Spinal cord (tissue), 10 donors: Measurements from ENCODE around the gene IPO8. TPM values are rescaled to one million over a fixed set of nuclear protein-coding genes. Genes with fewer than 3 reads are reported as not detected.
"Not testable (repeated sequence)": the region's sequence is repeated elsewhere in the genome, so short reads cannot be mapped to it uniquely, and the experiment has no call there.

Experiments used
- DNase-seq, 6 donors: peaks; one replicate each; pipeline versions ENCODE4 v3.0.0 to v3.0.0-alpha.2; 2013 to 2015; ENCODE audit warnings: low spot score in 6 of 6, low read depth in 4 of 6
- H3K27ac ChIP-seq: one replicate; pipeline ENCODE4 v1.5.1; 2013; ENCODE audit warnings: low read depth, low read length, control low read depth
- H3K27me3 ChIP-seq: one replicate; pipeline ENCODE4 v1.6.1; 2013; ENCODE audit warnings: low read length; ENCODE audit not compliant: control insufficient read depth, insufficient read depth
- H3K36me3 ChIP-seq: one replicate; pipeline ENCODE4 v1.6.1; 2013; ENCODE audit warnings: low read length; ENCODE audit not compliant: control insufficient read depth, insufficient read depth
- H3K4me1 ChIP-seq: one replicate; pipeline ENCODE4 v1.6.1; 2013; ENCODE audit warnings: low read length; ENCODE audit not compliant: control insufficient read depth, insufficient read depth
- H3K4me3 ChIP-seq: one replicate; pipeline ENCODE4 v1.5.1; 2013; ENCODE audit warnings: low read depth, low read length, control low read depth
- H3K9me3 ChIP-seq: one replicate; pipeline ENCODE4 v1.6.1; 2013; ENCODE audit warnings: low read length; ENCODE audit not compliant: control insufficient read depth, insufficient read depth
- WGBS: methylation state at CpG from one replicate; pipeline ENCODE4 v1.1.5; 2013; ENCODE audit warnings: missing lambda C conversion rate; ENCODE audit not compliant: insufficient coverage; 5-methylcytosine and 5-hydroxymethylcytosine counted together
- polyA plus RNA-seq, 2 donors: library from polyadenylated mRNA; unstranded; fragments of 120-200 nt; gene quantifications; one replicate each; pipeline ENCODE4 v1.2.1, GENCODE V29; 2013; ENCODE audit not compliant: insufficient read length in 2 of 2
- total RNA-seq, 2 donors: library from RNA; depleted of rRNA in 1 of 2; stranded (reverse); fragments of 120-200 nt in 1 of 2; fragments of >200 nt in 1 of 2; gene quantifications; one replicate each; pipeline versions ENCODE4 v1.2.3 to v1.2.4, GENCODE V29; 2013 to 2014
- donor health status: healthy.

IPO8 gene
- total and polyA plus RNA-seq, 4 donors = 32.4 to 61.5 (median 36.4) TPM

- H3K27me3 ChIP-seq = no peaks in the 10 kb centered on the region
- DNase-seq = no peak
- no peaks in the 10 kb centered on the region for H3K9me3 ChIP-seq
- WGBS = 100% methylated on average over 1 of the region's 5 CpGs
- H3K27ac ChIP-seq = no peak overlapping the region
- H3K4me3 ChIP-seq = no peak overlapping the region
- H3K36me3 ChIP-seq = no peaks in the 10 kb centered on the region
- H3K4me1 ChIP-seq = no peaks in the 10 kb centered on the region
Measured at GRCh38 chr12:30595742-30596141, 99.9 kb downstream of the IPO8 start.

- Histone ChIP-seq H3K27me3 (no peaks in the 10 kb centered on the region), H3K4me3 (no peak overlapping the region), H3K27ac (no peak overlapping the region), H3K36me3 (no peaks in the 10 kb centered on the region), H3K4me1 (no peaks in the 10 kb centered on the region), H3K9me3 (no peaks in the 10 kb centered on the region)
- WGBS = 100% methylated on average over 1 of the region's 1 CpG
- no peak for DNase-seq
Measured at GRCh38 chr12:30594509-30594908, 101.2 kb downstream of the IPO8 start.

DNA sequence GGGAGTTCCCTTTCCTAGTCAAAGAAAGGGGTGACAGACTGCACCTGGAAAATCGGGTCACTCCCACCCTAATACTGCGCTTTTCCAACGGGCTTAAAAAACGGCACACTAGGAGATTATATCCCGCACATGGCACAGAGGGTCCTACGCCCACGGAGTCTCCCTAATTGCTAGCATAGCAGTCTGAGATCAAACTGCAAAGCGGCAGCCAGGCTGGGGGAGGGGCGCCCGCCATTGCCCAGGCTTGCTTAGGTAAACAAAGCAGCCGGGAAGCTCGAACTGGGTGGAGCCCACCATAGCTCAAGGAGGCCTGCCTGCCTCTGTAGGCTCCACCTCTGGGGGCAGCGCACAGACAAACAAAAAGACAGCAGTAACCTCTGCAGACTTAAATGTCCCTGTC, 107.1 kb downstream of the IPO8 start:
- WGBS = 88% methylated on average over 6 of the region's 13 CpGs
- not testable (repeated sequence) for H3K9me3 ChIP-seq, H3K27me3 ChIP-seq, H3K36me3 ChIP-seq, DNase-seq, H3K4me3 ChIP-seq, H3K27ac ChIP-seq, H3K4me1 ChIP-seq

GRCh38 chr12:30587782-30588181, 107.9 kb downstream of the IPO8 start:
- H3K9me3 ChIP-seq = no peaks in the 10 kb centered on the region
- H3K4me1 ChIP-seq = no peaks in the 10 kb centered on the region
- DNase-seq = no peak
- H3K36me3 ChIP-seq = no peaks in the 10 kb centered on the region
- H3K27ac ChIP-seq = no peak overlapping the region
- no CpG with 5 or more reads among the region's 1 CpG for WGBS
- H3K27me3 ChIP-seq = no peaks in the 10 kb centered on the region
- no peak overlapping the region for H3K4me3 ChIP-seq

DNA sequence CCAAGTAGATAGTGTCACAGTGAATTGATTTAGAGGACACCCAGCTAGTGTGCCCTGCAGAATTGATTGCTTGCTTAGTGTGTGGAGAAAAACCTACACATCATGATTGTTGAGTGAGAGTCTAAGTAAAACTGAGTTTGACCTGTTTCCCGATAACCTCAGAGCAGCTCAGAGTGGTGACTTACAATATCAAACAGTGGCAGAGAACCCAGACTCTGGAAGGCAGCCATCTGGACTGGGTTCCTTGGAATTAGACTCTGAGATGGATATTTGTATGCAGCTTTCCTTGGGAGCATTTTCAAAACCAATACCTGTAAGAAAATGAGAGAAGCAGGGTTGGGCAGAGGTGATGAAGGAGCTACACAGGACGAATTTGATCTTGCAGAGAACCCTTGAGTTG, 109.8 kb downstream of the IPO8 start:
- H3K4me1 ChIP-seq = no peaks in the 10 kb centered on the region
- no peaks in the 10 kb centered on the region for H3K9me3 ChIP-seq
- 73% methylated on average over 1 of the region's 2 CpGs for WGBS
- H3K27ac ChIP-seq = no peak overlapping the region
- no peaks in the 10 kb centered on the region for H3K36me3 ChIP-seq
- H3K27me3 ChIP-seq = no peaks in the 10 kb centered on the region
- no peak for DNase-seq
- H3K4me3 ChIP-seq = no peak overlapping the region

GRCh38 chr12:30582943-30583342, 112.7 kb downstream of the IPO8 start:
- Histone ChIP-seq H3K4me3 (no peak overlapping the region), H3K36me3 (no peaks in the 10 kb centered on the region), H3K9me3 (no peaks in the 10 kb centered on the region), H3K4me1 (no peaks in the 10 kb centered on the region), H3K27ac (no peak overlapping the region), H3K27me3 (no peaks in the 10 kb centered on the region)
- no peak for DNase-seq
- WGBS = no CpG with 5 or more reads among the region's 1 CpG

GRCh38 chr12:30580344-30580743, 115.3 kb downstream of the IPO8 start:
- H3K4me3 ChIP-seq = no peak overlapping the region
- 58% methylated on average over 1 of the region's 2 CpGs for WGBS
- no peaks in the 10 kb centered on the region for H3K4me1 ChIP-seq
- no peaks in the 10 kb centered on the region for H3K36me3 ChIP-seq
- H3K27ac ChIP-seq = no peak overlapping the region
- no peaks in the 10 kb centered on the region for H3K9me3 ChIP-seq
- peak in 2 of 6 donors; percentile 15 to 19 for DNase-seq
- H3K27me3 ChIP-seq = no peaks in the 10 kb centered on the region

Other genes with a start within 250 kb of the IPO8 start
- 10 to 100 TPM; 42.8 to 61.1 TPM for gene CAPRIN2, start 59.1 kb upstream of the IPO8 start, total RNA-seq
- 10 to 100 TPM; 68.3 to 74.6 TPM for gene CAPRIN2, start 59.1 kb upstream of the IPO8 start, polyA plus RNA-seq
- 10 to 100 TPM in 1 of 2 donors, 1 to 10 TPM in 1; 9.3 to 12.7 TPM for gene TSPAN11, start 230.9 kb upstream of the IPO8 start, total RNA-seq
- gene TSPAN11, start 230.9 kb upstream of the IPO8 start, polyA plus RNA-seq = 10 to 100 TPM; 44.2 to 48.6 TPM